GM18907 (cell line): Measurements from ENCODE around the gene ABCD4.

Experiments used
- ATAC-seq: cut with Tn5 transposase; IDR thresholded peaks from one replicate; pipeline ENCODE4 v1.9.1; 2021; ENCODE audit warnings: mild to moderate bottlenecking, moderate library complexity; ENCODE audit not compliant: unreplicated experiment

Gene ABCD4

GRCh38 chr14:74261288-74261687 lies 41.4 kb downstream of the ABCD4 start:
- ATAC-seq, result no peak

DNA sequence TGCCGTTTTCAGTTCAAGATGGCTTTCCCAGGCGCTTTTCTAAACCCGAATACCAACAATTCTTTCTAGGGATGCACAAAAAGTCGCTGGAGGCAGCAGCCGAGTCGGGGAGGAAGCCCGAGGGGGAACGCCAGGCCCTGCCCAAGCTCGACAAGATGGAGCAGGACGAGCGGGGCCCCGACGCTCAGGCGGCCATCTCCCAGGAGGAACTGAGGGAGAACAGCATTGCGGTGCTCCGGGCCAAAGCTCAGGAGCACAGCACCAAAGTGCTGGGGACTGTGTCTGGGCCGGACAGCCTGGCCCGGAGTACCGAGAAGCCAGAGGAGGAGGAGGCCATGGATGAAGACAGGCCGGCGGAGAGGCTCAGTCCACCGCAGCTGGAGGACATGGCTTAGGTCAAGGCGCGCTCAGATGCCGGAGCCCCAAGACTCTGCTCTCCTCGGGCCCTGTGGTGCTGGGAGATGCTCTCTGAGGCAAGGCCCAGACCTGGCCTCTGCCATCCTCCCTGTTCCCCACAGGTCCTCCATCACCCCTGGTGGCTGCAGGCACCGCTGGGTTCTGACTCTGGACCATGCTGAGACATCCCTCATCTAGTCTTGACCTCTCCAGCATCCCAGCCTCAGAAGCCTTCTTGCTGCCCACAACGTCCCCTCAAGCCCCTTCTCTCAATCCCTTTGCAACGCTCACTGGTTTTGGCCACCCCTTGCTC lies 42.1 kb downstream of the ABCD4 start:
- ATAC-seq, result no peak

DNA sequence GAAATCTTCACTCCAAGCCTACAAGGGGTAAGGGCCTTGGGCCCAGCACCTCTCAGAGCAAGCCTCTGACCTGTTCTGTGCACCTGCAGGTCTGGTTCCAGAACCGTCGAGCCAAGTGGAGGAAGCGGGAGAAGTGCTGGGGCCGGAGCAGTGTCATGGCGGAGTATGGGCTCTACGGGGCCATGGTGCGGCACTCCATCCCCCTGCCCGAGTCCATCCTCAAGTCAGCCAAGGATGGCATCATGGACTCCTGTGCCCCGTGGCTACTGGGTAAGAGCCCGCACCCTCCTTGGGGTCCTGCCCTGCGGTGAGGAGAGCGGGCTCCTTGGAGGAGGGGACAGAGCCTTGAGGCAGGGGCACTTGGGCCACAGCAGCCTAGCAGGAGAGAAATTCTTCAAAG lies 43.2 kb downstream of the ABCD4 start:
- no peak for ATAC-seq

DNA sequence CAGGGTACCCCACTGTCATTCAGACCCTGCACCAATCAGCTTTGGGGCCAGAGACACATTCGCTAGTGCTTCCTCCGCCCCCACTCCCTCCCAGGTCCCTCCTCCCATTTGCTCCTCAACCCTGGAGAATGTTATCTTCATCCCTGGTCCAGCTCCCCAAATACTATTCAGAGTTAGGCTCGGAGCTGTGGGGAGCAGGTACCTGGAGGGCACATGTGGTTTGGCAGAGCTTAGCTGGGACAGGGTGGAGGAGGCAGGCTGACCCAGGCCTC lies 44.0 kb downstream of the ABCD4 start:
- ATAC-seq, result no peak

DNA sequence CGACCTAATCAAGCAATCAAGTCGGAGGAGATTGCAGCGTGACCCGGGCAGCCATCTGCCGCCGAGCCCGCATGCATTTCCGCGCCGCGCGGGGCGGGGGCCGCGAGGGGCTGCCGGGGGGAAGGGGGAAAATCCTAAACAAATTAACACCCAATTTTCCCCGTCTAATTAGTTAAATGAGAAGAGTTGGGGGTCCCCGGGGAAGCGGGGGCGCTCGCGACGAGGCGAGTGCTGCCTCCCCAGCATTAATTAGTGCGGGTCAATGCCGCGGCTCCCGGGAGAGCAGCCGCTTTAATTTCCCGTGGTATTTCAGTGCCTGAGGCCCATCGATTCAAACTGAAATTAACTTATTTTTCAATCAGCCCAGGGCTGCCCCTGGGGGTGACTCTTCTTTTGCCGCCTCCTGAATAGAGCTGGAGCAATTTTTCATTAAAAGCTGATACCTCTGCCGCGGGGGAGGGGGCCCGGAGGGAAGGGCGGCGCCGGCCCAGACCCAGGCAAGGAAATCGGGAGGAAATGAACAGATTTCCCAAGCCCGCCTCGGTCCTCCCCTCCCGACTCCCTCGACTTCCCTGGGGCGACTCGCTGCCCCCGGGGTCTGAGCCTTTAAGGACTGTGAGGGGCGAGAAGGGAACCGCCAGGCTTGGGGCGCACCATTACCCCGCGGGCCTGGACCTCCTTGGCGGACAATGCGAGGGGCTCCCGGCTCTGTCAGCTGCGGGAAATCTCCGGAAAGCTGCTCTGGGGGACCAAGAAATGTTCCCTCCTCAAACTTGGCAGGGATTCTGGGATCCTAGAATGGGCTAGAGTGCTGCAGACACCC lies 44.6 kb downstream of the ABCD4 start:
- ATAC-seq, result no peak

GRCh38 chr14:74257078-74257940 lies 45.4 kb downstream of the ABCD4 start:
- ATAC-seq, result peak; percentile 78

DNA sequence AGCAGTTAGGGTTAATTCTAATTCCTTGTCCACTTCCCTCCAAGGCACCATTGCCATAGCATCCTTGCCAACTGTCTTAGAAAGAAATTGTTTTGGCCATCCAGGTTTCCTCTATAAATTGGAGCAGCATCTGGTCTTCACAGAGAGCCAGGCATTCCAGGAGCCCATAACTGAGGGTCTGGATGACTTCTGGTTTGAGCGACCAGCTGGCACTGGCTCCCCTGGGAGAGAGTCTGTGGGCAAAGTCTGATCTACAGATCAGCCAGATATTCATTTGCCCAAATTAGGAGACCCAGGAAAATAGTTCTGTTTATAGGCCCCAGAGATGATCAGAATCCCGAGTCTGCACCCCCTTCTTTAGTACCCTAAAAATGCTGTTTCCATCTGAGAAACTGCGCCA lies 47.5 kb downstream of the ABCD4 start:
- ATAC-seq, result no peak

GRCh38 chr14:74249433-74250375 lies 53.0 kb downstream of the ABCD4 start:
- ATAC-seq, result no peak

- ATAC-seq, result no peak
These were observed 54.7 kb downstream of the ABCD4 start for GRCh38 chr14:74248017-74248416.

DNA sequence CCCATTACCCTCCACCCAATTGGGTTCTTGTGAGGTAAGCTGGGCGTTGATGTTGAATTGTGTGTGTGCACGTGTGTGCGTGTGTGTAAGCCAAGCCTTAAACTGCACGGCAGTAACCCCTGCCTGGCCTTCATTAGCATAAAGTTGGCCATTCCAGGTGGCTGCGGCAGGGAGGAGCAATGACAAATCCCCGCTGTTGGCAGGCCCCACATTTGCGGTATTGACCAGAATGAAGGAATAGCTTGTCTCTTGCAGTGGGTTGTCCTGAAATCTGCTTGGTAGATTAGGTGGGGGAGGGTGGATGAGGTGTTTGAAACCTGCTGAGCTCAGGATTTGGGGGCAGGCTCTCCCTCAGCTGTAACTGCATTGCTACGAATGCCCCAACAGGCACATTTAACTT lies 56.2 kb downstream of the ABCD4 start:
- no peak for ATAC-seq

- ATAC-seq, result no peak
These were observed 57.4 kb downstream of the ABCD4 start for GRCh38 chr14:74245292-74245691.

DNA sequence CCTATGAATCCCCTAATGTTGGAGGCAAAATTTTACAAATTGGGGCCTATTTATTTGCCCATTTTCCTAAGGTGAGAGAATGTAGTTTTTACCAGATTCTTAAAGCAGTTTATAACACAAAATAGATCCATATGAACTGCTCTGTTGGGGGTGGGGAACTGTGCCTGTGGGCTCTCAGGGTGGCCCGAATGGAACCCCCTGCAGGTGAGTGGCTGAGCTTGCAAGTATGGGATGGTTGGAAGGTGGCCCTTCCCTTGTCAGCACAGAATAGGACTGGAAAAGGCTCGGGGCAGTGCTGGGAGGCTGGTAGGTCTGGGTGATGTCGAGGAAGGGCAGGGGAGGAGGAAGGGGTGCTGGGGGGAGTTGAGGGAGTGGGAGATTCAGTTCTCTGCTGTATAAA lies 58.6 kb downstream of the ABCD4 start:
- no peak for ATAC-seq

DNA sequence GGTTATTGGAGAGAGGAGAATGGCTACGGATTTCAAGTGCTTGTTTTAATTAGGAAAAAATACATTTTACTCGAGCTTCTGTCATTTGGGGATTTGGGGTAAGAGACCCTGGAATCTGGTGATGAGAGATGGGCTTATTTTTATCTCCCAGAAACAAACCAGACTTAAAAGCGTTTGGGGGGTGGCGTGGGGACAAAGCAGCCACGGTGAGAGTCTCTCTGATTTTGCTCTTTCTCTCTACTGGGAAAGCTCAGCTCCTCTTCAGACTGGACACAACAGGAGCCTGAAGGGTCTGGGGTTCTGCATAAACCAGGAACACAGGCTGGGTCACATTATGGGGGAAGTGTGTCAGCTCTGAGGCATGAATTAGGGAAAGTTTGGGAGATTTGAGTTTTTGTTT lies 59.7 kb downstream of the ABCD4 start:
- ATAC-seq, result no peak

DNA sequence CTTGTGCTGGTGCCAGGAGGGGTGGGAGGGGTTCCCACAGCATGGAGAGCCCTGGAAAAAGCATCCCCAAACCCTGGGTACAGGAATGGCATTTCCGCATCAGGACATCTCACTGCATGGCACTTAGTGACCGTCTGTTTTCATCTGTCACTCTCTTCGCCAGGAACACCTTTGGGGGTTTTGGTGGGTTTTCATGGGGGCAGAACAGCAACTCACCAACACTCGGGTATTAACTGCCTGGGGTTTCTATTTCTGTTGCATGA lies 60.0 kb downstream of the ABCD4 start:
- ATAC-seq, result no peak

- no peak for ATAC-seq
These were observed 60.5 kb downstream of the ABCD4 start for GRCh38 chr14:74242021-74242779.

- ATAC-seq, result no peak
These were observed 61.1 kb downstream of the ABCD4 start for GRCh38 chr14:74241652-74242017.

DNA sequence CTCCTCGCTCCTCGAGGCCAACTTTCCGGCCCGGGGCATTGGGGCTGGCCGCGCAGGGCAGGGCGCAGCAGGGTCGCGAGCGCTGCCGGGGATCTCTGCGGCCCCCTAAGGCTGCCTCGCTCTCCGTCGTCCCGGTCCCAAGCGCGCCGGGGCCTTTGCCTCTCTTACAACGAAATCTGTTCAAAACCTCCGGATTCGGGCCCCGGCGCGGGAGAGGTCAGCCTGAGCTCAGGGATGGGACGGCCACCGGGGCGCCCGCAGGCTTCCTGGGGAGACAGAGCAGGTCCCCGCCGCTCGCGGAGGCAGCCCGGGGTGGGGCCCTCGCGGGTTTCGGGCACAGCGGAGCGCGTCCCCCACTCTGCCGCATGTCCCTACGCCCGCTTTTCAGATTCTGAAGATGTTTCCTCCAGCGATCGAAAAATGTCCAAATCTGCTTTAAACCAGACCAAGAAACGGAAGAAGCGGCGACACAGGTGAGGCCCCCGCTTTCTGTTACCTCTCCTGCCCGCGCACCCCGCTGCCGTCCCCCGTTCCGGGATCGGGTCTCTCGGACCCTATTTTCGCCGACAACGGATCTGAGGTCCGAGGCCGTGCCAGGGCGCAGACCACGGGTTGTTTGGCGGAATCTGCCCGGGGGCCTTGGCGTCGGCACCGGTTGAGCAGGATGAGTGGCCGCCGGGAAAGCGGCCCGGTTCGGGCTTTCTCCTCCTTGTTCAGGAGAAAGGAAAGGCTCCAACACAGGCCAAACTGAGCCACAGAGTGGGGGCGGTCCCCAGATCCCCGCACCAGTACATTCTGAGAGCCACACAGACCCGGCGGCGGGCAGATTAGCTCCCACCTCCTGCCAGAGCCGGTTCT lies 61.7 kb downstream of the ABCD4 start:
- no peak for ATAC-seq

- no peak for ATAC-seq
These were observed 62.6 kb downstream of the ABCD4 start for GRCh38 chr14:74239848-74240793.
